ENCODE results near the gene ZFP90.
"Not testable (repeated sequence)": the region's sequence is repeated elsewhere in the genome, so short reads cannot be mapped to it uniquely, and the experiment has no call there.

Gene ZFP90

DNA sequence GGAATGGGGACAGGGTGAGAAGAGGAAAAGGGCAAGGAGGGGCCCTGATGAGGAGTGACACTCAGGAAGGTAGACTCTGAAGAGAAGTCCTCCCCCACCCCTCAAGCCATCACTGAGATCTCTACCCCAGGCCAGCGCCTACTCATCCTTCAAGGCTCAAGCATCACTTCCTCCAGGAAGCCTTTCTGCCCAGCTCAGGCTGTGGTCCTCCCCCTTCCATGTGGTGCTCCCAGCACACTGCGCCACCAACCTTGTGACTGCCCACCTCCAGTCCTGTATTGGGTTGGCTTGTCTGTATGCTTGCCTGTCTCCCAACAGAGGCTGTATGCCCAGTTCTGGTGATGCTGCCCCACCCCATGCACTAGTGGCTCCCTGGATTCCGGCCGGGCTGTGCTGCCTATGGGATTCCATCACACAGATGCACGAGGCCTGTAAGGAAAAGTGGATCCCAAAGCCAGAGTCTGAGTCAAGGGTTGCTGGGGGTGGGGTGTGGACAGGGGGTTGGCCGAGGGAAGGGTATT, 19.8 kb upstream of the ZFP90 start:
- no peak for DNase-seq (ENCODE audit: low read depth)

DNA sequence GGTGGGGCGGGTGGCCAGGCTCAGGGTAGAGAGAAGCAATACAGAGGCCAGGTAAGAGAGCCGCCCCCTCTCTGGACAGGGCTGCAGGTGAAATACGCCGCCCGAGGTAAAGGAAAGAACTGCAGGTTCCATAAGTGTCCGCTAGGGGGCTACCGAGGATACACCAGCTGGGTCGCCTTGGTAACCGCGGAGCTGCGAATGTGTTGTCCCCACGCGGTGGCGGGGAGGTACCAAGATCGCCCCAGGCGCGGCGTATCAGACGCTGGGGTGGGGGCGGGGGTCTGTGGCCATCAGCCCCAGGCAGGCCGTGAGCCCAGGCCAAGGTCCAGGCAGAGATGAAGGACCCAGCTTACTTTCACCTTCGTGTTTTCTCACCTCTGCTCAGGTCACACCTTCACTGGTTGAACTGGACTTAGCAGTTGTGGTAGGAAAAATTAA, 18.4 kb upstream of the ZFP90 start:
- DNase-seq (ENCODE audit: low read depth), result no peak

DNA sequence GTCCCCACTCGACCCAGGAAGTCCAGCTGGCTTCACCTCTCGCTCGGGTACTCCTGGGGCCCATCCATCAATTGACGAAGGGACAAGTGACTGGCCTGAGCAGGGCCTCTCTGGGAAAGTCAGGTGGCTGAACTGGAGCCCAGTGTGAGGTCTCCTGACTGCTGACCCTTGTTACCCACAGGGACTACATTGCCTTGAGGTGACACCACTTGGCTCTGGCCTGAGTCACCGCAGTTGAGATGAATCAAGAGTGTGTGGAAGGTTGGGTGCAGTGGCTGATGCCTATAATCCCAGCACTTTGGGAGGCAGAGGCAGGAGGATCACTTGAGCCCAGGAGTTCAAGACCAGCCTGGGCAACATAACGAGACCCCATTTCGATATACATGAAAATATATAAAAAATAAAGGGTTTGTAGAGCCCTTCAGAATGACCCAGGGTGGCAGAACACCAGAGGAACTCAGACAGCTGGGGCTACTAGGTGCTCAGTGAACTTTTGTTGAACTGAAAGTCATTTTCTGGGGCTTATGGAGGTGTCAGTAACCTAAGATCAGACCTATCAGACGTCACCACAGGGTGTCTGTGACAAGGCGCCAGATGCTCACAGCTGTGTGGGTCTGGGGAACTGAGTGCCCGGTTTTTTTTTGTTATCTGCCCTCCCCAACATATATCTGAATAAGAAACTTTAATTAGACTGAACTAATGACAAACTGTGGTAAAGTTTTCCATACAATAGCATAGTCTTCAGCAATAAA, 14.8 kb upstream of the ZFP90 start:
- DNase-seq (ENCODE audit: low read depth), result no peak

DNA sequence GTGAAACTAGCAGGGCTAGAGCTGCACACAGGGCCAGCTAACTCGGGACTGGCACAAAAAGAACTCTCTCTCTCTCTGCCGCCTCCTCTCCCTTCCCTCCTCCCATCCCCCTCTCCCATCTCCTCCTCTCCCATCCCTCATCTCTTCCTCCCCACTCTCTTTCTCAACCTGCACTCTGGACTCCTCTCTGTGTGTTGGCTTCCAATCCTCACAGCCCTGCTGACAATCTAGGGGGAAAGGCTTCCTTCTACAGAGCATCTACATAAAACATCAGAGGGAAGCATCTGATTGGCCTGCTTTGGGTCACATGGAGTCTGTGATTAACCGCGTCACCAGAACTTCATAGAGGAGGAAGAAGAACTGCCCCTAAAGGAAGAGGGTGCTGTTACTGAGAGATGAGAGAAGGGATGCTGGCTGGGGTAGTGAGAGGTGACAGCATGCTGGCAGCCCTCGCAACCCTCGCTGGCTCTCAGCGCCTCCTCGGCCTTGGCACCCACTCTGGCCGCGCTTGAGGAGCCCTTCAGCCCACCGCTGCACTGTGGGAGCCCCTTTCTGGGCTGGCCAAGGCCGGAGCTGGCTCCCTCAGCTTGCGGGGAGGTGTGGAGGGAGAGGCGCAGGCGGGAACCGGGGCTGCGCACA, 12.8 kb upstream of the ZFP90 start:
- DNase-seq (ENCODE audit: low read depth), result no peak

DNA sequence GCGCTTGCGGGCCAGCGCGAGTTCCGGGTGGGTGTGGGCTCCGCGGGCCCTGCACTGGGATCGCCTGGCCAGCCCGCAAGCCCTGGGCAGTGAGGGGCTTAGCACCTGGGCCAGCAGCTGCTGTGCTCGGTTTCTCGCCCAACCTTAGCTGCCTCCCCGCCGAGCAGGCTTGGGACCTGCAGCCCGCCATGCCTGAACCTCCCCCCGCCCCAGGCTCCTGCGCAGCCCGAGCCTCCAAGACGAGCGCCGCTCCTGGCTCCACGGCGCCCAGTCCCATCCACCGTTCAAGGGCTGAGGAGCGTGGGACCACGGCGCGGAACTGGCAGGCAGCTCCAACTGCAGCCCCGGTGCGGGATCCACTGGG, 12.3 kb upstream of the ZFP90 start:
- no peak for DNase-seq (ENCODE audit: low read depth)

DNA sequence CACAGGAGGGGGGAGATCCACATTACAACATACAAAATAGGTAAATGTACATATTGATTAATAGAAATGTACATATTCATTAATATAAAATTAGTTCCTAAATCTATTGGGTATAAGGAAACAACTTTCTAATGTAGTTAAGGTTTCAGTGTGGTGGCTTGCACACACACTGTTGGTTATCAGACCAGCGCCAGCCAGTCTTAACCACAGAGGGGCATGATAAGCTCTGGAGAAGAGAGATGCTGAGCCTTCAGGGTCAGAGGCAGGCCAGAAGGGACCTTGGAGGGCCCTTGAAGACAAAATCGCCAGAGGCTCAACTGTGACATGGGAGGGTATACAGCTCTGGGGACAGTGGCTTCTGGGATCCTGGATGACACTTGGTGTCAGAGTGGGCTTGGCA, 10.9 kb upstream of the ZFP90 start:
- DNase-seq (ENCODE audit: low read depth), result no peak

DNA sequence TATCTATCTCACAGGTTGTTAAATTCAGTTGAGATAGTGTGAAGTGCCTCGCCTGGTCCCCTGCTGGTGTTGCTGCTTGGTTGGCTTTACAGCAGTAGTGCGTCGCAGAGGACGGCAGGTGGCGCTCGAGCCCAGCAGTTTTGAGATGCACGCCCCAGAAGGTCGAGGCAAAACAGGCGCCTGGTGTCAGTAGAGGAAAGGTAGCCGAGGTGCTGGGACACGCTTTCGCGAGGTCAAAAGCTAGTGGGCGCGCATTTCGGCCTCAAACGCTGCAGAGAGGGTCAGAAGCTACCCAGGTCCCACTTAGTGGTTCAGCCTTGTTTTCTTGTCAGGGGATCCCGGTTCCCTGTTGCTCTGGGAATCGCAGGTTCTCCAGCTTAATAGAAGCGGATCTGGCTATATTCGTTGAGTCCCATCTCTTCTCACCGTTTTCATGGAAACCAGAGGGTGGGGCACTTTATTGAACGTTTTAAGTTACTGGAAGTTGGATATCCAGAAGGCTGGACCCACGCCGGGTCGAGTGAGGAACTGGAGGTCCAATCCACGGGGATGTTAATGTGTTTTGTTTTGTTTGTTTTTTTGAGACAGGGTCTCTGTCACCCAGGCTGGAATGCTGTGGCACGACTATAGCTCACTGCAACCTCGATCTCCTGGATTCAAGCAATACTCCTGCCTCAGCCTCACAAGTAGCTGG, 10.3 kb upstream of the ZFP90 start:
- DNase-seq (ENCODE audit: low read depth), result no peak

DNA sequence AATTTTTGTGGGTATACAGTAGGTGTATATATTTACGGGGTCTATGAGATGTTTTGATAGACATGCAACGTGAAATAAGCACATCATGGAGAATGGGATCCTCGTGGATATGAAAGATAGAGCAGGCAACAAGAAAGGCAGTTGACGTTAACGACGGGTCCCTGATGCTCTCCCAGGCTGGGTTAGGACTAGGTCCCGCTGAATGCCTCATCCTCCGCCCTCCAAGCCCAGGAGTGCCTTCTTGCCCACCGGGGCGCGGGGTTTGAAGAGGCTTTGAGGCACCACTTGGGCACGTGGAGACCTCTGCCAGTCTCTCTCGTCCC, 9.5 kb upstream of the ZFP90 start:
- no peak for DNase-seq (ENCODE audit: low read depth)

DNA sequence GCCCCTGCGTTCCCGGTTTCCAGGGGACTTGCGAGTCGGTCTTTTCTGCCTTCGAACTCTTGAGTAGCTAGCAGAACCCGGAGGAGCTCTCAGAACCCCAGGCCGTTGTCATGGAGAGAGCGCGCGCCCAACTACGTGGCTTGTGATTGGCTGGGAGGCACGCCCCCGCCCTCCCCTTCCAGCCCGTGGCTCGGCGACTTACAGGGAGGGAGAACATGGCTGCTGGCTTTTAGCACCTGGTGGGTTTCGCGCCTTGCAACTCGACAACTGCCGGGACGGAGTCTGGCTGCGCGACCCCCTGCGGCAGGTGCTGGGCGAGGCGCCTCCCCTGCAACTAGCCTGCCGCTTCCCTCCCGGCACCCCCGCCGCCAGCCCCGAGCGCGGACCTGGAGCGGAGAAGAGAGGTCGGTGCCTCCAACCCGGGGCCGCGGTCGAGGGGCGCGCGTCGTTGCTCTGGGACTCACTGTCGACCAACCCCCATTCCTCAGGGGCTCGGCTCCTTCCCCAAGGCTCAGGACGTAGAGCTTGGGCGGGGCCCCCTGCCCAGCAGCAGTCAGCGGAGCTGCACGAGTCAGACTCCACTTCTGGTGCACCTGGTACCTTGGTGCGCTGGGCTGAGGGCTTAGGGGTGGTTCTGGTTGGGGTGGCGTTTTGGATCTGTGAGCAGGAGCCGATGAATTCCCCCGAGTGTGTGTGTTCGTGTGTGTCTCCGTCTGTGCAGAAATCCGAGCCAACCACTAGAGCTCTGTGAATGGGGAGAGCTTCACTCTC, 9.0 kb upstream of the ZFP90 start:
- DNase-seq (ENCODE audit: low read depth), result no peak

DNA sequence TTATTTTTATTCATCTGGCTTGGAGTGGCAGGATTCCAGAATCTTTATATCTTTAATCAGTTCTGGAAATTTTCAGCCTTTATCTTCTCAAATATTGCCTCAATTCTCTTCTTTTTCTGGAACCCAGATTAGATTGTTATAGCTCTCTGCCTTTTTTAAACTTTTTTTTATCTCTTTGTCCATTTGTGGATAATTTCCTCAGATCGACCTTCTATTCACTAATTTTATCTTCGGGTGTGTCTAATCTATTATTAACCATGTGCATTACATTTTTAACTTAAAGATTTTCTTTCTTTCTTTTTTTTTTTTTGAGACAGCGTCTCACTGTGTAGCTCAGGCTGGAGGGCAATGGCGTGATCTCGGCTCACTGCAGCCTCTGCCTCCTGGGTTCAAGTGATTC, 5.2 kb upstream of the ZFP90 start:
- no peak for DNase-seq (ENCODE audit: low read depth)

DNA sequence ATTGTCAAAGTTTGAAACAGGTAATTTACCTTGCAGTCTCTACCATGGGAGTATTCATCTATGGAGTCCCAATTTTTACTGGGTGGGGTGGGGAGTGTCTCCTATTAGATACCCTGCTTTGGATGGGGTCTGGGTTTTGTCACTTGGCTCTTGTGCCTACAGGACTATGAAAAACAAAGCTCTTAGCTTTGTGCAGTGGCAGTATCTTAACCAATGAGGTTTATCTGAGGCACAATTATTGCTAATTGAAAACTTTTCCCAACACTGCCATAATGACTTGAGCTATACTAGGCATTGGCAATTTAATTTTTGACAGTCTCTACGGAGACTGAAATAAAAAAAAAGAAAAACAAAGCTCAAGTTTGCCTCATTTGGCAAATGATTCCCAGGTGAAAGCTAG, 3.8 kb upstream of the ZFP90 start:
- no peak for DNase-seq (ENCODE audit: low read depth)

DNA sequence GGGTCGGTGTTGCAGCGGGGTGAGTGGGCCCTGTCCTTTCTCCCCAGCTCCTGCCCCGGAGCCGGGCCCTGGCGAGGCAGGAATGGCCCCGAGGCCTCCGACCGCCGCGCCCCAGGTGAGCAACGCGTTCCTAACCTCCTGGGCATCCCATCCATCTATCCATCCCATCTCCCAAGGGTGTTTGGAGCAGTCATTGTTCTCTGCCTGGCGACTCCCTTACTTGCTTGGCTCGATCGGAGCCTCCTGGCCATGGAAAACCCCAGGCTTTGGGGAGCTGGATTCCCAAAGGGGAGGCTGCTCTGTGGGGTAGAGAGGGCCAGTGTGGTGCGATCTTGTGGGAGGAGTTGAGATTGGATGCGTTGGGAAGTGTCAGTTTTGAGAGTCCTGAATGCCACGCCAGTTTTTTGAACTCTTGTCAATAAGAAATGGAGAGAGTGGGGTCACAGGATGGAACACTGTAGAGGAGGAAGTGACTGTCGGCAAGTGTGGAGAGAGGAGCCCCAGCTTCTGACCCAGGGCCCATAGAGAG, 684 bp downstream of the ZFP90 start:
- no peak for DNase-seq (ENCODE audit: low read depth)

DNA sequence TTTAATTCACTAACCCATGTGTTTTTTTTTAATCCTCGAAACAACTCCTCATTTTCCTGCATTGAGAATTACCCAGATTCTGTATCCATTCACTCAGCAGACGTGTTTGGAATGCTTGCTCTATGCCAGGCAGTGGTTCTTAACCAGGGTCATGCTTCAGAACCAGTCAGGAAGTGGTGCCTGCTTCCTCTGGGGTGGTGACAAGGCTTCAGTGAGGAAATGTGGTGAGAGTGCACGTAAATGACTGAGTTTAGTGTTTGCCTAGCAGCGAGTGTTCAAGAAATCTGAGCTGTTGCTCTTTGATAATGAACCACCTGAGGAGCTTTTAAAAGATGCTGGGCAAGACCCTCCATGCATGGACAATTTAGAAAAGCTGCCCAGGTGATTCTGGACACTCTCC, 9.9 kb downstream of the ZFP90 start:
- no peak for DNase-seq (ENCODE audit: low read depth)

DNA sequence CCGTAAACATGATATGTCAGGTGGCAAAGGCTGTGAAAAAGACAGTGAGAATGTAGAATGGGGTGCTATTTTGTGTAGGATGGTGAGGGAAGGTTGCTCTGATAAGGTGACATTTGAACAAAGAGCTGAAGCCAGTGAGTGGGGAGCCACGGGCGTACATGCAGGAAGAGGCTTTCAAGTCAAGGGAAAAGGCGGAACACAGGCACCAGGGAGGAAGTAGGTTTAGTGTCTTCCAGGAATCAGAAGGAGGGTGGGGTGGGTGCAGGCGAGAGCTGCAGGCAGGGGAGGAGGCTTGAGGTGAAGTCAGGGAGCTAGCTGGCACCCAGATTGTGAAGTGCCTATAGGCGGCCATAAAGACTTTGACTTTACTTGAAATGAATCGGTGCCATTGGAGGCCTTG, 14.1 kb downstream of the ZFP90 start:
- no peak for DNase-seq (ENCODE audit: low read depth)

DNA sequence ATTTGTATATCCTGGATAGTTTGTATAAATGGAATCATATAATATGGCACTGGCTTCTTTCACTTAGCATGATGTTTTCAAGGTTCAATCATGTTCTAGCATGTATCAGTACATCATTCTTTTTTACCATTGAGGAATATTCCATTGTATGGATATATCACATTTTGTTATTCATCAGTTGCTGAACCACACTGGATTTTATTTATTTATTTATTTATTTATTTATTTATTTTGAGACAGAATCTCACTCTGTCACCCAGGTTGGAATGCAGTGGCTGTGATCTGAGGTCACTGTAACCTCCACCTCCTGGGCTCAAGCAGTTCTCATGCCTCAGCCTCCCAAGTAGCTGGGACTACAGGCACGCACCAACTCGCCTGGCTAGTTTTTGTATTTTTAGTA, 21.2 kb downstream of the ZFP90 start:
- not testable (repeated sequence) for DNase-seq (ENCODE audit: low read depth)

DNA sequence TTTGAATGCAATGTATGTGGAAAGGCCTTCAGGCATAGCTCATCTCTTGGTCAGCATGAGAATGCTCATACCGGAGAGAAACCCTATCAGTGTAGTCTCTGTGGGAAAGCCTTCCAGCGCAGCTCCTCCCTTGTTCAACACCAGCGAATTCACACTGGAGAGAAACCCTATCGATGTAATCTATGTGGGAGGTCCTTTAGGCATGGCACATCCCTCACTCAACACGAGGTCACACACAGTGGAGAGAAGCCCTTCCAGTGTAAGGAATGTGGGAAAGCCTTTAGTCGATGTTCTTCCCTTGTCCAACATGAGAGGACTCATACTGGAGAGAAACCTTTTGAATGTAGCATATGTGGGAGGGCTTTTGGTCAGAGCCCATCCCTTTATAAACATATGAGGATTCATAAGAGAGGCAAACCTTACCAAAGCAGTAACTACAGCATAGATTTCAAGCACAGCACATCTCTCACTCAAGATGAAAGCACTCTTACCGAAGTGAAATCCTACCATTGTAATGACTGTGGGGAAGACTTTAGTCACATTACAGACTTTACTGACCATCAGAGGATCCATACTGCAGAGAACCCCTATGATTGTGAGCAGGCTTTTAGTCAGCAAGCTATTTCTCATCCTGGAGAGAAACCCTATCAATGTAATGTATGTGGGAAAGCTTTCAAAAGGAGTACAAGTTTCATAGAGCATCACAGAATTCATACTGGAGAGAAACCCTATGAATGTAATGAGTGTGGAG, 24.7 kb downstream of the ZFP90 start:
- DNase-seq (ENCODE audit: low read depth), result no peak

DNA sequence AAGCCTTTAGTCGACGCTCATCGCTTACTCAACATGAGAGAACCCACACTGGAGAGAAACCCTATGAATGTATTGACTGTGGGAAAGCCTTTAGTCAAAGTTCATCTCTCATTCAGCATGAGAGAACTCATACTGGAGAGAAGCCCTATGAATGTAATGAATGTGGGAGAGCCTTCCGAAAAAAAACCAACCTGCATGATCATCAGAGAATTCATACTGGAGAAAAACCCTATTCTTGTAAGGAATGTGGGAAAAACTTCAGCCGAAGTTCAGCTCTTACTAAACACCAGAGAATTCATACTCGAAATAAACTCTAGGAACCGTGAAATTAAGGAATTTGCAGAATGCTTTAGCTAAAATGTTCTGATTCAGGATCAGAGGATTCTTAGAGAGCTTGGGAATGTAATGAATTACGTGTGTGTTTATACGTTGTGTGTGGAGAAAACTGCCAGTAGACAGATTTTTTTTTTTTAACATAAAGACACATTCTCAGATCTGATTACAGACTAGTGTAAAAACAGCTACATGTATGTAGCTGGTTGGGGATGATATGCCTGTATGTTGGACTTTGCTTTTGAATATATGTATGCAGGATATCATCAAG, 25.4 kb downstream of the ZFP90 start:
- DNase-seq (ENCODE audit: low read depth), result no peak

DNA sequence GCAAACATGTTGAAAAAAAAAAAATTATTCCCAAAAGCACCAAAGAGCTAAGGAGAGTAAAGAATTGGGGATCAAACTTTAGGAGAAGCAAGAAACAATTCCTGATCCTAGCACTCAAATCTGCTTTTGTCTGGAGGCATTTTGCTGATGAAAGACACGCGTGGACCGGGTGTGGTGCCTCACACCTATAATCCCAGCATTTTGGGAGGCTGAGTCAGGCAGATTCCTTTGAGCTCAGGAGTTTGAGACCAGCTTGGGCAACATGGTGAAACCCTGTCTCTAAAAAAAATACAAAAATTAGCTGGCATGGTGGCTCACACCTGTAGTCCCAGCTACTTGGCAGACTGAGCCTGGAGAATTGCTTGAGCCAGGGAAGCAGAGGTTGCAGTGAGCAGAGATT, 35.4 kb downstream of the ZFP90 start:
- DNase-seq (ENCODE audit: low read depth), result no peak

DNA sequence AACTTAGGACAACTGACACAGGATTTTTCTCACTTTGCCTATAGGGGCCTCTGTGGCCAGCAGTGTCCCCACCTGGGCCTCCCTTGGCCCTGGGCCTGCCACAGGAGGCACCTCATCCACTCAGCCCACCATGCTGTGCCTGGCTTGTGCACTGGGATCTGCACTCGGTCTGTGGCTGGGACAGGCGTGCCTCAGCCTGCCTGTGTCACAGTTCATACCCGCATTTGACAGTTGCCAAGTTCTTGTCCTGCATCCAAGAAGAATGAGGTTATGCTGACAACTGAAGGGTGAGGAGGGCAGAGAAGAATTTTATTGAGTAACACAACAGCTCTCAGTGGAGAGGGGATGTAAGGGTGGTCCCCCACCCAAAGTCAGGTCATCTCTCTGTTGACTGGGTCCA, 36.0 kb downstream of the ZFP90 start:
- no peak for DNase-seq (ENCODE audit: low read depth)

DNA sequence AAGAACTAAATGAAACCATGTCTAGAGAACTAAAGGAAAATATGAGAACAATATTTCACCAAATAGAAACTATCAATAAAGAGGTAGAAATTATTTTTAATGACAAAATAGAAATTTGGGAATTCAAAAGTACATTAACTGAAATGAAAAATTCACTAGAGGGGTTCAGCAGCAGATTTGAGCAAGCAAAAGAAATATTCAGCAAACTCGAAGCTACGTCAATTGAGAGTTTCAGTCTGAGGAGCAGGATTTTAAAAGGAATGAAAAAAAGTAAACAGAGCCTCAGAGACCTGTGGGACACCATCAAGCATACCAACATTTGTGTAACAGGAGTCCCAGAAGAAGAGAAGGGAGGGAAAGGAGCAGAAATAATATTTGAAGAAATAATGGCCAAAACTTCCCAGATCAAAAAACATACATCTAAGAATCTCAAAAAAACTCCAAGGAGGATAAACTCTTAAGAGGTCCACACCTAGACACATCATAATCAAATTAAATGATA, 38.3 kb downstream of the ZFP90 start:
- DNase-seq (ENCODE audit: low read depth), result no peak
